CD14-positive monocyte (primary cell): ENCODE results near the gene SPRY1. TPM values are rescaled to one million over a fixed set of nuclear protein-coding genes. Genes with fewer than 3 reads are reported as not detected.

Experiments
- DNase-seq, 3 donors: peaks; one replicate each; pipeline ENCODE4 v3.0.0-alpha.2; 2011 to 2022
- H2AFZ ChIP-seq: 2 replicates; pipeline ENCODE4 v1.6.0; 2012; ENCODE audit warnings: mild to moderate bottlenecking, low read depth, low read length, inconsistent platforms; ENCODE audit not compliant: insufficient read depth, poor library complexity, severe bottlenecking
- H3K27ac ChIP-seq, 2 donors: 1 replicate in 1 of 2; 2 replicates in 1 of 2; pipeline ENCODE4 v1.5.1; 2012 to 2013; ENCODE audit warnings: low read length in 2 of 2, control low read depth in 1 of 2, inconsistent platforms in 1 of 2, low read depth in 1 of 2, mild to moderate bottlenecking in 1 of 2
- H3K27me3 ChIP-seq, 2 donors: one replicate each; pipeline versions ENCODE4 v1.6.0 to v1.6.1; 2011 to 2013; ENCODE audit warnings: low read length in 2 of 2; ENCODE audit not compliant: control insufficient read depth in 2 of 2, insufficient read depth in 2 of 2
- H3K36me3 ChIP-seq, 2 donors: replicated peaks in 1 of 2; 1 replicate in 1 of 2; 2 replicates in 1 of 2; pipeline versions ENCODE4 v1.5.1 to v1.6.1; 2012 to 2013; ENCODE audit warnings: low read length in 2 of 2, control low read depth in 1 of 2, inconsistent platforms in 1 of 2, mild to moderate bottlenecking in 1 of 2; ENCODE audit not compliant: insufficient read depth in 2 of 2, control insufficient read depth in 1 of 2
- H3K4me1 ChIP-seq, 2 donors: 1 replicate in 1 of 2; 2 replicates in 1 of 2; pipeline versions ENCODE4 v1.5.1 to v1.6.1; 2012 to 2013; ENCODE audit warnings: low read length in 2 of 2, control low read depth in 1 of 2, inconsistent platforms in 1 of 2, mild to moderate bottlenecking in 1 of 2, moderate library complexity in 1 of 2; ENCODE audit not compliant: insufficient read depth in 2 of 2, control insufficient read depth in 1 of 2
- H3K4me2 ChIP-seq: replicated peaks from 2 replicates; pipeline ENCODE3; 2012; ENCODE audit warnings: low read length, moderate library complexity, mild to moderate bottlenecking; ENCODE audit not compliant: poor library complexity, severe bottlenecking; ENCODE audit errors: extremely low read depth
- H3K4me3 ChIP-seq, 3 experiments: fragments of 200-600 bp in 1 of 3; sonication (generic) in 1 of 3; replicated peaks in 1 of 3; 1 replicate in 2 of 3; 2 replicates in 1 of 3; pipeline ENCODE4 v1.5.1; 2011 to 2013; ENCODE audit warnings: low read length in 3 of 3, mild to moderate bottlenecking in 3 of 3, control low read depth in 2 of 3, low read depth in 2 of 3, inconsistent platforms in 1 of 3, moderate library complexity in 1 of 3
- H3K79me2 ChIP-seq: 2 replicates; pipeline ENCODE4 v1.6.0; 2012; ENCODE audit warnings: mild to moderate bottlenecking, control low read depth, inconsistent platforms, low read length, moderate library complexity; ENCODE audit not compliant: insufficient read depth
- H3K9ac ChIP-seq: 2 replicates; pipeline ENCODE4 v1.6.0; 2017; ENCODE audit warnings: low read length, mild to moderate bottlenecking; ENCODE audit not compliant: insufficient read depth, poor library complexity, severe bottlenecking
- H3K9me3 ChIP-seq, 2 donors: replicated peaks in 1 of 2; 1 replicate in 1 of 2; 2 replicates in 1 of 2; pipeline versions ENCODE4 v1.5.1 to v1.6.1; 2012 to 2013; ENCODE audit warnings: low read length in 2 of 2, control low read depth in 1 of 2; ENCODE audit not compliant: control insufficient read depth in 1 of 2, insufficient read depth in 1 of 2
- H4K20me1 ChIP-seq: 2 replicates; pipeline ENCODE4 v1.6.0; 2012; ENCODE audit warnings: mild to moderate bottlenecking, low read length, control low read depth, moderate library complexity; ENCODE audit not compliant: insufficient read depth
- H3K27ac Mint-ChIP-seq, 7 donors: one replicate each; pipeline ENCODE4 v1.8.0; 2020; ENCODE audit warnings: mild to moderate bottlenecking in 7 of 7, mixed read lengths in 7 of 7, moderate library complexity in 6 of 7, inconsistent platforms in 2 of 7
- H3K27me3 Mint-ChIP-seq, 3 donors: one replicate each; pipeline ENCODE4 v1.8.0; 2021 to 2022; ENCODE audit warnings: low read depth in 3 of 3, mild to moderate bottlenecking in 3 of 3, mixed read lengths in 3 of 3, moderate library complexity in 3 of 3, inconsistent platforms in 1 of 3
- H3K36me3 Mint-ChIP-seq, 2 donors: one replicate each; pipeline ENCODE4 v1.8.0; 2020; ENCODE audit warnings: mixed read lengths in 2 of 2, inconsistent platforms in 1 of 2, mild to moderate bottlenecking in 1 of 2
- H3K4me1 Mint-ChIP-seq: one replicate; pipeline ENCODE4 v1.8.0; 2020; ENCODE audit warnings: mild to moderate bottlenecking, mixed read lengths
- H3K4me3 Mint-ChIP-seq, 2 donors: one replicate each; pipeline ENCODE4 v1.8.0; 2020; ENCODE audit warnings: mild to moderate bottlenecking in 2 of 2, mixed read lengths in 2 of 2, moderate library complexity in 1 of 2
- H3K9me3 Mint-ChIP-seq, 7 donors: one replicate each; pipeline ENCODE4 v1.8.0; 2020 to 2022; ENCODE audit warnings: mixed read lengths in 7 of 7, mild to moderate bottlenecking in 6 of 7, moderate library complexity in 6 of 7, inconsistent platforms in 2 of 7
- CTCF ChIP-seq: fragments of 200-600 bp; IDR thresholded peaks from one replicate; pipeline ENCODE4 v1.8.0; 2022; ENCODE audit warnings: antibody characterized with exemption, mild to moderate bottlenecking
- WGBS: methylation state at CpG from one replicate; pipeline ENCODE4 v1.1.5; 2013; ENCODE audit warnings: missing lambda C conversion rate; ENCODE audit not compliant: insufficient coverage; 5-methylcytosine and 5-hydroxymethylcytosine counted together
- intact Hi-C, 2 donors: fragments of 100-400 bp; cut with micrococcal nuclease; formaldehyde crosslinking; loops; one replicate each; pipeline versions ENCODE4 v1.15.0 to v1.15.1; 2023
- polyA plus RNA-seq, 3 donors: library from polyadenylated mRNA; depleted of rRNA in 1 of 3; unstranded in 2 of 3; stranded (reverse) in 1 of 3; fragments of 300-500 nt in 2 of 3; fragments of >200 nt in 1 of 3; fragmentation: Illumina TruSeq in 2 of 3; gene quantifications; 1 replicate in 2 of 3; 2 replicates in 1 of 3; pipeline ENCODE4 v1.2.3, GENCODE V29; 2012 to 2021

The SPRY1 gene
- polyA plus RNA-seq, 3 donors = 1.1 to 3.7 (median 2.0) TPM

GRCh38 chr4:123378794-123379193 lies 17.8 kb upstream of the SPRY1 start:
- no peak overlapping the region for H3K27ac ChIP-seq
- WGBS = no CpG with 5 or more reads among the region's 1 CpG
- Mint-ChIP-seq H3K27me3 (peaks cover 0 to 2% (median 0%) of the 10 kb centered on the region in 3 donors), H3K36me3 (no peaks in the 10 kb centered on the region), H3K4me1 (peaks cover 10% of the 10 kb centered on the region), H3K27ac (peak overlapping the region in 2 of 7 donors; percentile 46 to 56), H3K4me3 (no peak overlapping the region), H3K9me3 (peaks cover 0 to 6% (median 0%) of the 10 kb centered on the region in 7 donors)
- intact Hi-C loops = no loop called here
- peaks cover 0 to under 1% of the 10 kb centered on the region in 2 donors for H3K9me3 ChIP-seq
- H3K27me3 ChIP-seq = no peaks in the 10 kb centered on the region
- no peak for TF ChIP-seq CTCF
- peaks cover 3 to 10% of the 10 kb centered on the region in 2 donors for H3K4me1 ChIP-seq
- no peak overlapping the region for H3K9ac ChIP-seq
- no peak overlapping the region for H3K4me2 ChIP-seq
- H3K79me2 ChIP-seq = no peaks in the 10 kb centered on the region
- DNase-seq = no peak
- H3K4me3 ChIP-seq = no peak overlapping the region
- no peaks in the 10 kb centered on the region for H4K20me1 ChIP-seq
- no peaks in the 10 kb centered on the region for H3K36me3 ChIP-seq
- no peak overlapping the region for H2AFZ ChIP-seq

- Histone ChIP-seq H3K4me2 (no peak overlapping the region), H3K9me3 (no peaks in the 10 kb centered on the region), H2AFZ (no peak overlapping the region), H3K36me3 (no peaks in the 10 kb centered on the region), H4K20me1 (no peaks in the 10 kb centered on the region), H3K79me2 (no peaks in the 10 kb centered on the region), H3K27ac (no peak overlapping the region), H3K27me3 (no peaks in the 10 kb centered on the region), H3K4me1 (peaks cover 3 to 10% of the 10 kb centered on the region in 2 donors), H3K4me3 (no peak overlapping the region), H3K9ac (no peak overlapping the region)
- no peaks in the 10 kb centered on the region for H3K36me3 Mint-ChIP-seq
- DNase-seq = no peak
- no peak overlapping the region for H3K4me3 Mint-ChIP-seq
- WGBS = no CpG with 5 or more reads among the region's 1 CpG
- H3K27ac Mint-ChIP-seq = no peak overlapping the region
- H3K9me3 Mint-ChIP-seq = peaks cover 0 to 3% (median 0%) of the 10 kb centered on the region in 7 donors
- intact Hi-C loops = no loop called here
- no peak for TF ChIP-seq CTCF
- peaks cover 0 to 2% (median 0%) of the 10 kb centered on the region in 3 donors for H3K27me3 Mint-ChIP-seq
- peaks cover 10% of the 10 kb centered on the region for H3K4me1 Mint-ChIP-seq
Observed at GRCh38 chr4:123379392-123379791, 17.2 kb upstream of the SPRY1 start.
